D721Med (cell line): ENCODE data around the gene CBFB.

Source experiments
- DNase-seq: peaks from one replicate; pipeline ENCODE4 v3.0.0; 2011; ENCODE audit warnings: low spot score; ENCODE audit not compliant: insufficient read length
- FAIRE-seq: peaks from 2 replicates; lab custom pipeline; 2011; peaks lifted over from hg19 to GRCh38; lab: Jason Lieb, UNC
- CTCF ChIP-seq: IDR thresholded peaks from 2 replicates; pipeline ENCODE4 v1.5.1; 2012; ENCODE audit warnings: mild to moderate bottlenecking, control low read depth; ENCODE audit not compliant: insufficient read depth; ENCODE audit errors: missing control alignments

Gene CBFB

GRCh38 chr16:67104845-67105244, 75.9 kb downstream of the CBFB start:
- no peak for TF ChIP-seq CTCF
- DNase-seq (no peak), FAIRE-seq (no peak)

DNA sequence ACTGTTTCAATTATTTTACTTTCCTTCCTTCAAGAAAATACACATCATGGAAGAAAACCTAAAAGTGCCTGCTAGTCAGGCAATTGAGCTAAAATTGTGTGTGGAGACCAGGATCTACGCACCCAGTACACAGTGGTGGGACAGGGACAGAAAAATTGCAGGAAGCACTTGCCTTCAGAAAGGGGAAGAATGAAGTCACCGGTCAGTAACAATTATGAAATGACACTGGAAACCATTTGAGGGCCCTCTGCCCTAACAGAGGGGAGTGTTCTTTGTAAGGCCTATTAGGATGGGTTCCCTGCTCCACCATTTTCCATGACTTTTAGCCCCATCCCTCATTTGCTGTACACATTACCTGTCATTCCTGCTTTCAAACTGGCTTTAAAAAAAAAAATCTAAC, 76.3 kb downstream of the CBFB start:
- TF ChIP-seq CTCF: no peak
- FAIRE-seq (no peak), DNase-seq (no peak)

DNA sequence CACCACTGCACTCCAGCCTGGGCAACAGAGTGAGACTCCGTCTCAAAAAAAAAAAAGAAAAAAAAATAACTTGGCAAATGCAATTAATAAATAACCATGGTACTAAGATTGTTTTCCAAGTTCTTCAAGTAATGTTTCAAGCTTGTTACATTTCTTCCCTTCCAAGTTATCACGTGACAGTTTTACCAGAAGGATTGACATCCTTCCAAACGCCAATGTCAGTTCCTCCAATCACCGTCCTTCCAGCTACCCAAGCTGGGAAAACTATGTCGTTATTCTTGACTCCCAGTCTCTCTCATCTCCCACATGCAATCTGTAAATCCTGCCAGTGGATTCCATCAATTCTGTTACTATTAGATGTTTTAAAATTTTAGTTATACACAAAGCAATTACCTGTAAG, 76.9 kb downstream of the CBFB start:
- FAIRE-seq: no peak
- TF ChIP-seq CTCF: no peak

DNA sequence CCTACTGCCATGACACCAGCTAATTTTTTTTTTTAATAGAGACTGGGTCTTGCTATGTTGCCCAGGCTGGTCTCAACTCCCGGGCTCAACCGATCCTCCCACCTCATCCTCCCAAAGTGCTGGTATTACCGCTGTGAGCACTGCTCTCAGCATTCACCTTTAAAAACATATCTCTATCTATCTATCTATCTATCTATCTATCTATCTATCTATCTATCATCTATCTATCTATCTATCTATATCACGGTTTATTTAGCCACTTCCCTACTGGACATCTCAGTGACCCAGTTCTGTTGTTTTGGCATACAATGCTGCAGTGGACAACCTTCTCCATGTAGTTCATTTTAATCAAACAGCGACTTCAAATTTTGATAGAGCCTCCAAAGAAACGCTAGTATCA, 79.5 kb downstream of the CBFB start:
- TF ChIP-seq CTCF: no peak
- no peak for FAIRE-seq
- no peak for DNase-seq

More for the DNA sequence above, 76.9 kb downstream of the CBFB start:
- no peak for DNase-seq

- TF ChIP-seq CTCF: no peak
- FAIRE-seq: no peak
- DNase-seq: no peak
Observed at GRCh38 chr16:67108931-67109406, 80.0 kb downstream of the CBFB start.

DNA sequence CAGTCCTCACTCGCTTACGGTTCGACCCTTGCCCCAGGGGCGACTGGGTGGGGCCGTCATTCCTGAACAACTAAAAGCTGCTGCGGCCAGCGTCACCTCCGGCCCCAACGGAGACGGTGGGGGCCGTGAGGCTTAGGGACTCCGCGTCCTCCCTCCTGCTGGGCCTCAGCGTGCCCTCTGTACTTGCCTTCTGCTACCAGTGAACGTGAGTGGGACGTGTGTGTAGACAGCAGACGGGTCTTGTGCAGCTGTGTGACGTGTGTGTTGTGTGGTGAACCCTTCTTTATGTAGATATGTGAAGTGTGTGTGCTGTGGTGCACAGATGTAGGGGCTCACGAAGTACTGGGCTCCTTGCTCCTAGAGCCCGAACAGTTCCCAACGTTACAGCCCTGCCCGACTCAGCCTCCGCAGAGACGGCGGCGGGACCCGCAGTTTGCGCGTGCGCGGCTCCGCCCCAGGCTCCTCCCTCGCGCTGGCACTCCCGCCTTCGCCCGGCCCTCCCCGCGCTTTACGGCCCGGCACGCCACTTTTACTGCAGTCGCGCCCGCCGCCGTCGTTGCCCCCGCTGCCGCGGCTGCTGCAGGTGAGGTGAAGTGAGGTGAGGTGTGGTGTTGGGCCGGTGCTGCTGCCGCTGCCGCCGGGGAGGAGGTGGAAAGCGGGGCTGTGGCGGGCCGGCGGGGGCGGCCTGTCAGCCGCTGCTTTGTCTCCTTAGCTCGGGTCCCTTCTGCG, 80.6 kb downstream of the CBFB start, which contains the start of gene PHAF1:
TSS of gene PHAF1 (plus strand) at position 535 of the 729 bp plus-strand sequence. CDS start 235 bp downstream, outside the sequence.
- no peak for FAIRE-seq
- DNase-seq: peak; percentile 82
- TF ChIP-seq CTCF: no peak

GRCh38 chr16:67111951-67112444, 83.0 kb downstream of the CBFB start:
- no peak for TF ChIP-seq CTCF
- DNase-seq (no peak), FAIRE-seq (no peak)
